Right lobe of liver (tissue), 6 donors: ENCODE results near the gene OLFM3. TPM values are rescaled to one million over a fixed set of nuclear protein-coding genes. Genes with fewer than 3 reads are reported as not detected.

ENCODE experiments used
- ATAC-seq, 4 donors: fragments of 200-7000 bp; cut with Tn5 transposase; one replicate each; pipeline ENCODE4 v1.9.1; 2020; ENCODE audit warnings: mild to moderate bottlenecking in 4 of 4, moderate library complexity in 4 of 4
- DNase-seq, 3 donors: peaks; one replicate each; pipeline ENCODE4 v3.0.0-alpha.2; 2020
- H3K27ac ChIP-seq, 3 donors: fragments of 200-600 bp; one replicate each; pipeline ENCODE4 v1.8.0; 2022
- H3K27me3 ChIP-seq, 2 donors: fragments of 200-600 bp; one replicate each; pipeline ENCODE4 v1.8.0; 2022
- H3K36me3 ChIP-seq, 4 donors: fragments of 200-600 bp; sonication (generic) in 1 of 4; one replicate each; pipeline versions ENCODE4 v1.5.1 to v1.8.0; 2017 to 2022; ENCODE audit warnings: control low read depth in 1 of 4
- H3K4me1 ChIP-seq, 4 donors: fragments of 200-600 bp; sonication (generic) in 1 of 4; one replicate each; pipeline versions ENCODE4 v1.5.1 to v1.8.0; 2017 to 2022; ENCODE audit warnings: control low read depth in 1 of 4
- H3K4me3 ChIP-seq, 3 donors: fragments of 200-600 bp; one replicate each; pipeline ENCODE4 v1.8.0; 2022
- H3K9me3 ChIP-seq, 4 donors: fragments of 200-600 bp; sonication (generic) in 1 of 4; one replicate each; pipeline versions ENCODE4 v1.5.1 to v1.8.0; 2017 to 2022; ENCODE audit warnings: control low read depth in 1 of 4
- CTCF ChIP-seq, 4 donors: fragments of 200-600 bp in 3 of 4; fragments of 450-650 bp in 1 of 4; IDR thresholded peaks; one replicate each; pipeline versions ENCODE4 v1.5.1 to v1.8.0; 2016 to 2022; ENCODE audit warnings: antibody characterized with exemption in 4 of 4, mild to moderate bottlenecking in 2 of 4
- POLR2A ChIP-seq: fragments of 450-650 bp; IDR thresholded peaks from one replicate; pipeline ENCODE4 v1.6.1; 2017; ENCODE audit warnings: antibody characterized with exemption, mild to moderate bottlenecking
- WGBS: methylation state at CpG from one replicate; pipeline ENCODE4 v1.1.6; 2018; ENCODE audit warnings: low coverage, low lambda C conversion rate; ENCODE audit not compliant: insufficient coverage; ENCODE audit errors: missing lambda C conversion rate; 5-methylcytosine and 5-hydroxymethylcytosine counted together
- intact Hi-C, 2 donors: fragments of 100-400 bp; cut with DNase I; formaldehyde crosslinking; loops; one replicate each; pipeline versions ENCODE4 v1.11.2 to v1.14.1; 2022
- total RNA-seq, 6 experiments: library from RNA; depleted of rRNA in 2 of 6; stranded (reverse); fragments of >200 nt in 2 of 6; fragmentation: NEBNext Ultra II Directional in 3 of 6; extraction: Animal tissue kit (Norgen Biotek cat#: 25700) in 3 of 6; gene quantifications; one replicate each; pipeline versions ENCODE4 v1.1.0 to v1.2.4, GENCODE V29; 2016 to 2023
- donor health status: DM: no; HTN: yes; CAD: no.
- donor health status: DM: no; HTN: no; CAD: no.
- donor health status: DM: no; HTN: no; CAD: no.
- donor health status: DM: no; HTN: yes; CAD: no.
- donor health status: DM: no; HTN: yes; CAD: no.

The OLFM3 gene
- total RNA-seq, 6 experiments from 2014 or later, result not detected

- Histone ChIP-seq H3K4me1 (no peaks in the 10 kb centered on the region), H3K4me3 (no peak overlapping the region), H3K9me3 (no peaks in the 10 kb centered on the region), H3K27ac (no peak overlapping the region), H3K27me3 (no peaks in the 10 kb centered on the region), H3K36me3 (no peaks in the 10 kb centered on the region)
- TF ChIP-seq CTCF (IDR thresholded peaks at IDR 0.05) (no peak), POLR2A (no peak)
- 43% methylated on average over 1 of the region's 1 CpG for WGBS
- intact Hi-C loops, result no loop called here
- no peak for ATAC-seq
- DNase-seq, result no peak
These were observed 136.8 kb downstream of the OLFM3 start for GRCh38 chr1:101859941-101860340.

- TF ChIP-seq POLR2A (no peak), CTCF (IDR thresholded peaks at IDR 0.05) (no peak)
- no peak for DNase-seq
- Histone ChIP-seq H3K27ac (no peak overlapping the region), H3K27me3 (no peaks in the 10 kb centered on the region), H3K4me1 (no peaks in the 10 kb centered on the region), H3K4me3 (no peak overlapping the region), H3K9me3 (no peaks in the 10 kb centered on the region), H3K36me3 (no peaks in the 10 kb centered on the region)
- ATAC-seq, result no peak
- intact Hi-C loops, result no loop called here
- 47% methylated on average over 3 of the region's 3 CpGs for WGBS
These were observed 142.5 kb downstream of the OLFM3 start for GRCh38 chr1:101854271-101854670.

- Histone ChIP-seq H3K4me3 (no peak overlapping the region), H3K4me1 (no peaks in the 10 kb centered on the region), H3K27ac (no peak overlapping the region), H3K36me3 (no peaks in the 10 kb centered on the region), H3K27me3 (no peaks in the 10 kb centered on the region), H3K9me3 (no peaks in the 10 kb centered on the region)
- intact Hi-C loops, result no loop called here
- DNase-seq, result no peak
- WGBS, result 41% methylated on average over 1 of the region's 1 CpG
- TF ChIP-seq POLR2A (no peak), CTCF (IDR thresholded peaks at IDR 0.05) (no peak)
- ATAC-seq, result no peak
These were observed 143.8 kb downstream of the OLFM3 start for GRCh38 chr1:101852936-101853335.

- 64% methylated on average over 1 of the region's 1 CpG for WGBS
These were observed 147.4 kb downstream of the OLFM3 start for GRCh38 chr1:101849356-101849755.

More at GRCh38 chr1:101849356-101849755, 147.4 kb downstream of the OLFM3 start:
- TF ChIP-seq POLR2A, result no peak
- no peak for TF ChIP-seq CTCF (IDR thresholded peaks at IDR 0.05)
- Histone ChIP-seq H3K9me3 (no peaks in the 10 kb centered on the region), H3K27ac (no peak overlapping the region), H3K4me3 (no peak overlapping the region), H3K27me3 (no peaks in the 10 kb centered on the region), H3K36me3 (no peaks in the 10 kb centered on the region), H3K4me1 (no peaks in the 10 kb centered on the region)
- intact Hi-C loops, result no loop called here
- ATAC-seq, result no peak
- DNase-seq, result no peak
